HCT116 (cell line): ENCODE measurements around the gene SIVA1. TPM values are rescaled to one million over a fixed set of nuclear protein-coding genes. Genes with fewer than 3 reads are reported as not detected.

Source experiments
- ATAC-seq: fragments of 200-7000 bp; cut with Tn5 transposase; 2 replicates; pipeline ENCODE4 v1.9.1; 2020; ENCODE audit warnings: mild to moderate bottlenecking, moderate library complexity
- BruUV-seq: library from RNA; stranded (reverse); fragments of 400-500 nt; replicated peaks from 2 replicates; lab custom pipeline; 2021; lab: Mats Ljungman, UMichigan
- CTCF ChIA-PET: fragments of 300-600 bp; sonication (Branson Sonifier 250); formaldehyde crosslinking; loops from one replicate; lab custom pipeline; 2021; ENCODE audit warnings: antibody characterized with exemption; lab: Charles Lee
- POLR2A ChIA-PET: fragments of 300-600, 350-600 bp; sonication (Branson Sonifier 250); formaldehyde crosslinking; loops from one replicate; lab custom pipeline; 2021; ENCODE audit warnings: antibody characterized with exemption; lab: Charles Lee
- RAD21 ChIA-PET, 2 experiments: fragments of 300-600 bp; sonication (Branson Sonifier 250); formaldehyde crosslinking; loops; one replicate each; lab custom pipeline; 2023; ENCODE audit warnings: low total read pairs in 2 of 2; ENCODE audit not compliant: uncharacterized antibody in 2 of 2, unreplicated experiment in 2 of 2, low non-redundant PET in 1 of 2; lab: Charles Lee
- DNase-seq: peaks from one replicate; pipeline ENCODE4 v3.0.0-alpha.2; 2010; ENCODE audit warnings: low read depth, low spot score
- H2AFZ ChIP-seq: fragments of 200-600 bp; shearing (Covaris generic), sonication (generic); 2 replicates; pipeline ENCODE4 v1.6.1; 2017; ENCODE audit warnings: low read depth, mixed run types, mixed read lengths, antibody characterized with exemption, low read length; ENCODE audit not compliant: poor library complexity, severe bottlenecking
- H3K27ac ChIP-seq: 2 replicates; pipeline ENCODE4 v1.5.1; 2012; ENCODE audit warnings: low read depth, low read length
- H3K27me3 ChIP-seq: fragments of 200-600 bp; sonication (generic); 2 replicates; pipeline ENCODE4 v1.6.1; 2016; ENCODE audit warnings: mixed run types, low read length, mixed read lengths; ENCODE audit not compliant: insufficient read depth
- H3K36me3 ChIP-seq, 2 experiments: fragments of 200-500 bp in 1 of 2; fragments of 200-600 bp in 1 of 2; sonication (Bioruptor generic) in 1 of 2; sonication (generic) in 1 of 2; 2 replicates each; pipeline versions ENCODE4 v1.5.1 to v1.6.1; 2014 to 2016; ENCODE audit warnings: low read length in 2 of 2, inconsistent platforms in 1 of 2, mixed read lengths in 1 of 2, mixed run types in 1 of 2; ENCODE audit not compliant: insufficient read depth in 2 of 2, control insufficient read depth in 1 of 2
- H3K4me1 ChIP-seq, 2 experiments: fragments of 200-600 bp in 1 of 2; sonication (generic) in 1 of 2; 2 replicates each; pipeline versions ENCODE4 v1.5.1 to v1.6.1; 2012 to 2017; ENCODE audit warnings: low read length in 2 of 2, inconsistent platforms in 1 of 2, mild to moderate bottlenecking in 1 of 2, mixed read lengths in 1 of 2, mixed run types in 1 of 2, moderate library complexity in 1 of 2; ENCODE audit not compliant: insufficient read depth in 2 of 2, control insufficient read depth in 1 of 2
- H3K4me2 ChIP-seq: fragments of 200-600 bp; sonication (generic); 2 replicates; pipeline ENCODE4 v1.6.1; 2017; ENCODE audit warnings: mixed run types, low read length, mixed read lengths
- H3K4me3 ChIP-seq, 2 experiments: fragments of 200-600 bp in 1 of 2; sonication (generic) in 1 of 2; replicated peaks in 1 of 2; 2 replicates each; pipeline ENCODE4 v1.5.1; 2011 to 2016; ENCODE audit warnings: low read length in 2 of 2, control low read depth in 1 of 2, low read depth in 1 of 2, mild to moderate bottlenecking in 1 of 2, mixed read lengths in 1 of 2, mixed run types in 1 of 2
- H3K79me2 ChIP-seq: fragments of 200-600 bp; sonication (generic); 2 replicates; pipeline ENCODE4 v1.6.1; 2017; ENCODE audit warnings: mild to moderate bottlenecking, mixed run types, low read length, moderate library complexity, mixed read lengths; ENCODE audit not compliant: insufficient read depth
- H3K9ac ChIP-seq: fragments of 200-600 bp; sonication (generic); 2 replicates; pipeline ENCODE4 v1.6.1; 2016; ENCODE audit warnings: low read length, mixed read lengths
- H3K9me2 ChIP-seq: fragments of 200-600 bp; sonication (generic), shearing (Covaris generic); 2 replicates; pipeline ENCODE4 v1.6.1; 2017; ENCODE audit warnings: mixed run types, mild to moderate bottlenecking, moderate library complexity; ENCODE audit not compliant: insufficient read depth
- H3K9me3 ChIP-seq, 2 experiments: fragments of 200-500 bp in 1 of 2; fragments of 200-600 bp in 1 of 2; sonication (Bioruptor generic) in 1 of 2; sonication (generic) in 1 of 2; 2 replicates each; pipeline ENCODE4 v1.6.1; 2014 to 2017; ENCODE audit warnings: low read length in 2 of 2, mixed read lengths in 2 of 2, inconsistent platforms in 1 of 2, low read depth in 1 of 2, mild to moderate bottlenecking in 1 of 2, mixed run types in 1 of 2, moderate library complexity in 1 of 2; ENCODE audit not compliant: control insufficient read depth in 1 of 2, insufficient read depth in 1 of 2
- H4K20me1 ChIP-seq: fragments of 200-600 bp; sonication (generic), shearing (Covaris generic); 2 replicates; pipeline ENCODE4 v1.6.1; 2017; ENCODE audit warnings: mixed run types, mild to moderate bottlenecking, moderate library complexity; ENCODE audit not compliant: insufficient read depth
- CEBPB ChIP-seq: IDR thresholded peaks from 2 replicates; pipeline ENCODE4 v1.6.1; 2012; ENCODE audit warnings: low read depth
- EGR1 ChIP-seq: IDR thresholded peaks from 2 replicates; pipeline ENCODE4 v1.6.1; 2012; ENCODE audit warnings: low read depth
- ELF1 ChIP-seq: IDR thresholded peaks from 2 replicates; pipeline ENCODE4 v1.6.1; 2012; ENCODE audit warnings: low read depth, borderline replicate concordance
- EZH2phosphoT487 ChIP-seq: fragments of 200-600 bp; IDR thresholded peaks from 2 replicates; pipeline ENCODE4 v1.6.1; 2018; ENCODE audit warnings: antibody characterized with exemption, borderline replicate concordance
- FOSL1 ChIP-seq: IDR thresholded peaks from 2 replicates; pipeline ENCODE4 v1.6.1; 2012; ENCODE audit warnings: low read depth
- JUND ChIP-seq: IDR thresholded peaks from 2 replicates; pipeline ENCODE4 v1.6.1; 2012
- POLR2AphosphoS5 ChIP-seq: IDR thresholded peaks from 2 replicates; pipeline ENCODE4 v1.6.1; 2011; ENCODE audit warnings: mild to moderate bottlenecking, low read depth, low read length, moderate library complexity
- RAD21 ChIP-seq: IDR thresholded peaks from 2 replicates; pipeline ENCODE4 v1.6.1; 2012; ENCODE audit warnings: low read depth, mild to moderate bottlenecking
- SP1 ChIP-seq: IDR thresholded peaks from 2 replicates; pipeline ENCODE4 v1.6.1; 2012; ENCODE audit warnings: low read depth
- SRF ChIP-seq: IDR thresholded peaks from 2 replicates; pipeline ENCODE4 v1.6.1; 2012; ENCODE audit warnings: low read depth
- YY1 ChIP-seq: IDR thresholded peaks from 2 replicates; pipeline ENCODE4 v1.6.1; 2011; ENCODE audit warnings: low read length, low read depth, moderate library complexity, mild to moderate bottlenecking; ENCODE audit not compliant: insufficient replicate concordance; ENCODE audit errors: extremely low read depth
- ZFX ChIP-seq: fragments of 450-650 bp; IDR thresholded peaks from 2 replicates; pipeline ENCODE4 v1.6.1; 2017
- ZNF274 ChIP-seq: fragments of 200-500 bp; sonication (Bioruptor generic); IDR thresholded peaks from 2 replicates; pipeline ENCODE4 v1.6.1; 2014; ENCODE audit warnings: mild to moderate bottlenecking, low read depth, low read length, inconsistent platforms
- intact Hi-C: fragments of 100-400 bp; cut with micrococcal nuclease; formaldehyde crosslinking; loops from 2 replicates; pipeline ENCODE4 v1.10.0; 2022
- total RNA-seq: library from RNA; stranded (reverse); gene quantifications from one replicate; pipeline ENCODE4 v1.2.1, GENCODE V29; 2021; ENCODE audit not compliant: unreplicated experiment
- TF ChIP-seq, protein P1 (sequence below): IDR thresholded peaks from 2 replicates; pipeline ENCODE4 v1.6.1; 2012
- TF ChIP-seq, protein P2 (sequence below), 3 experiments: fragments of 200-600 bp in 1 of 3; sonication (generic) in 1 of 3; IDR thresholded peaks in 2 of 3; conservative IDR thresholded peaks in 1 of 3; 2 replicates each; pipeline ENCODE4 v1.5.1; 2012 to 2017; ENCODE audit warnings: low read depth in 2 of 3, low read length in 2 of 3, antibody characterized with exemption in 1 of 3, borderline replicate concordance in 1 of 3, control low read depth in 1 of 3, mild to moderate bottlenecking in 1 of 3, mixed read lengths in 1 of 3, mixed run types in 1 of 3, moderate library complexity in 1 of 3; ENCODE audit not compliant: insufficient read depth in 1 of 3
- TF ChIP-seq, protein P3 (sequence below): IDR thresholded peaks from 2 replicates; pipeline ENCODE4 v1.6.1; 2012
- TF ChIP-seq, protein P4 (sequence below): IDR thresholded peaks from 2 replicates; pipeline ENCODE4 v1.6.1; 2011; ENCODE audit warnings: mild to moderate bottlenecking, low read length, moderate library complexity; ENCODE audit not compliant: insufficient replicate concordance; ENCODE audit errors: extremely low read depth

SIVA1 gene
- total RNA-seq, 1 experiment from 2014 or later = 141 TPM

DNA sequence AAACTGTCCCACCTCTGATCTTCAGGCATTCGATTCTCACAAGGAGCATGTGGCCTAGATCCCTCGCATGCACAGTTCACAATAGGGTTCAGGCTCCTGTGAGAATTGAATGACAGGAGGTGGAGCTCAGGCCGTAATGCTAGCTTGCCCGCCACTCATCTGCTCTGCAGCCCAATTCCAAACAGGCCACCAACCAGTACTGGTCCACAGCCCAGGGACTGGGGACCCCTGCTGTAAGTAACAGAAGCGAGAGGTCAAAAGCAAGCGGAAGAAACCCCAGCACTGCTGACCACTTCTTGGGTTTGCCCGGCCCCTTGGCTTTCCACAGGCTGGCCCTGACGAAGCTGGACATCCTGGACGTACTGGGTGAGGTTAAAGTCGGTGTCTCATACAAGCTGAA, 8.5 kb upstream of the SIVA1 start:
- TF ChIP-seq RAD21 (no peak), SRF (no peak), ZFX (no peak), POLR2AphosphoS5 (no peak), JUND (no peak), CEBPB (no peak), EGR1 (no peak), ELF1 (no peak), YY1 (no peak), EZH2phosphoT487 (no peak), ZNF274 (no peak), SP1 (no peak), FOSL1 (no peak)
- TF ChIP-seq, protein P1, sequence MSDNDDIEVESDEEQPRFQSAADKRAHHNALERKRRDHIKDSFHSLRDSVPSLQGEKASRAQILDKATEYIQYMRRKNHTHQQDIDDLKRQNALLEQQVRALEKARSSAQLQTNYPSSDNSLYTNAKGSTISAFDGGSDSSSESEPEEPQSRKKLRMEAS = no peak
- TF ChIP-seq, protein P2, sequence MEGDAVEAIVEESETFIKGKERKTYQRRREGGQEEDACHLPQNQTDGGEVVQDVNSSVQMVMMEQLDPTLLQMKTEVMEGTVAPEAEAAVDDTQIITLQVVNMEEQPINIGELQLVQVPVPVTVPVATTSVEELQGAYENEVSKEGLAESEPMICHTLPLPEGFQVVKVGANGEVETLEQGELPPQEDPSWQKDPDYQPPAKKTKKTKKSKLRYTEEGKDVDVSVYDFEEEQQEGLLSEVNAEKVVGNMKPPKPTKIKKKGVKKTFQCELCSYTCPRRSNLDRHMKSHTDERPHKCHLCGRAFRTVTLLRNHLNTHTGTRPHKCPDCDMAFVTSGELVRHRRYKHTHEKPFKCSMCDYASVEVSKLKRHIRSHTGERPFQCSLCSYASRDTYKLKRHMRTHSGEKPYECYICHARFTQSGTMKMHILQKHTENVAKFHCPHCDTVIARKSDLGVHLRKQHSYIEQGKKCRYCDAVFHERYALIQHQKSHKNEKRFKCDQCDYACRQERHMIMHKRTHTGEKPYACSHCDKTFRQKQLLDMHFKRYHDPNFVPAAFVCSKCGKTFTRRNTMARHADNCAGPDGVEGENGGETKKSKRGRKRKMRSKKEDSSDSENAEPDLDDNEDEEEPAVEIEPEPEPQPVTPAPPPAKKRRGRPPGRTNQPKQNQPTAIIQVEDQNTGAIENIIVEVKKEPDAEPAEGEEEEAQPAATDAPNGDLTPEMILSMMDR (IDR thresholded peaks at IDR 0.05 in 2 of 3, conservative IDR thresholded peaks at IDR 0.05 in 1 of 3; ENCODE audit: borderline replicate concordance in 1 of 3, insufficient read depth in 1 of 3, low read depth in 2 of 3, low read length in 2 of 3) = no peak
- TF ChIP-seq, protein P3, sequence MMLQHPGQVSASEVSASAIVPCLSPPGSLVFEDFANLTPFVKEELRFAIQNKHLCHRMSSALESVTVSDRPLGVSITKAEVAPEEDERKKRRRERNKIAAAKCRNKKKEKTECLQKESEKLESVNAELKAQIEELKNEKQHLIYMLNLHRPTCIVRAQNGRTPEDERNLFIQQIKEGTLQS = no peak
- TF ChIP-seq, protein P4, sequence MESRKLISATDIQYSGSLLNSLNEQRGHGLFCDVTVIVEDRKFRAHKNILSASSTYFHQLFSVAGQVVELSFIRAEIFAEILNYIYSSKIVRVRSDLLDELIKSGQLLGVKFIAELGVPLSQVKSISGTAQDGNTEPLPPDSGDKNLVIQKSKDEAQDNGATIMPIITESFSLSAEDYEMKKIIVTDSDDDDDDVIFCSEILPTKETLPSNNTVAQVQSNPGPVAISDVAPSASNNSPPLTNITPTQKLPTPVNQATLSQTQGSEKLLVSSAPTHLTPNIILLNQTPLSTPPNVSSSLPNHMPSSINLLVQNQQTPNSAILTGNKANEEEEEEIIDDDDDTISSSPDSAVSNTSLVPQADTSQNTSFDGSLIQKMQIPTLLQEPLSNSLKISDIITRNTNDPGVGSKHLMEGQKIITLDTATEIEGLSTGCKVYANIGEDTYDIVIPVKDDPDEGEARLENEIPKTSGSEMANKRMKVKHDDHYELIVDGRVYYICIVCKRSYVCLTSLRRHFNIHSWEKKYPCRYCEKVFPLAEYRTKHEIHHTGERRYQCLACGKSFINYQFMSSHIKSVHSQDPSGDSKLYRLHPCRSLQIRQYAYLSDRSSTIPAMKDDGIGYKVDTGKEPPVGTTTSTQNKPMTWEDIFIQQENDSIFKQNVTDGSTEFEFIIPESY = no peak
- no TSS peak for BruUV-seq
- Histone ChIP-seq H3K4me2 (no peak overlapping the region), H3K36me3 (no peaks in the 10 kb centered on the region), H3K27ac (no peak overlapping the region), H3K9me3 (no peaks in the 10 kb centered on the region), H3K4me1 (peaks cover 5 to 9% of the 10 kb centered on the region in 2 experiments), H4K20me1 (no peaks in the 10 kb centered on the region), H3K9me2 (no peaks in the 10 kb centered on the region), H3K27me3 (no peaks in the 10 kb centered on the region), H3K9ac (no peak overlapping the region), H3K79me2 (no peaks in the 10 kb centered on the region), H3K4me3 (no peak overlapping the region), H2AFZ (no peak overlapping the region)
- ChIA-PET CTCF (no interaction called here), POLR2A (no interaction called here), RAD21 (no interaction called here)
- no peak for ATAC-seq
- no peak for DNase-seq
- intact Hi-C loops = no loop called here
